ENCODE results near the gene GAS6. TPM values are rescaled to one million over a fixed set of nuclear protein-coding genes. Genes with fewer than 3 reads are reported as not detected.

Gene GAS6
- total RNA-seq, 4 donors from 2014 or later, result 43.0 to 112 (median 68.5) TPM

DNA sequence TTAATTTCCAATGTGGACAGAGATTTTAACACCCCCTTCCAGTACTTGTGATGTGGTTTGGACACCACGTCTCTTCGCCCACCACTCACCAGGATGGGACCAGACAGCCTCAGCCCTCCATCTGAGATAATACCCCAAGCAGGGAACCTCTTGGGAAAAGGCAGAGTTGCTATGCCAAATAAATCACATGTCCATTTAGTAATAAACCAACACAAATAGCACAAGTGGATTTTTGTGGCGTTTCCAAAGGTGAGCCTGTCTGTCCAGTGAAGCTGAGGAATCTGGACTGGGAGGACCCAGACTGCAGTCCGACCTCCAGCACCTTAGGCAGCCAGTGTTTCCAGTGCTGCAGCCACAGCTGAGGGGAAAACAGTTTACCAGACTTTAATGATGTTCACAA, 34.1 kb upstream of the GAS6 start:
- no peak for TF ChIP-seq POLR2A (IDR thresholded peaks at IDR 0.05)
- TF ChIP-seq, protein P1, sequence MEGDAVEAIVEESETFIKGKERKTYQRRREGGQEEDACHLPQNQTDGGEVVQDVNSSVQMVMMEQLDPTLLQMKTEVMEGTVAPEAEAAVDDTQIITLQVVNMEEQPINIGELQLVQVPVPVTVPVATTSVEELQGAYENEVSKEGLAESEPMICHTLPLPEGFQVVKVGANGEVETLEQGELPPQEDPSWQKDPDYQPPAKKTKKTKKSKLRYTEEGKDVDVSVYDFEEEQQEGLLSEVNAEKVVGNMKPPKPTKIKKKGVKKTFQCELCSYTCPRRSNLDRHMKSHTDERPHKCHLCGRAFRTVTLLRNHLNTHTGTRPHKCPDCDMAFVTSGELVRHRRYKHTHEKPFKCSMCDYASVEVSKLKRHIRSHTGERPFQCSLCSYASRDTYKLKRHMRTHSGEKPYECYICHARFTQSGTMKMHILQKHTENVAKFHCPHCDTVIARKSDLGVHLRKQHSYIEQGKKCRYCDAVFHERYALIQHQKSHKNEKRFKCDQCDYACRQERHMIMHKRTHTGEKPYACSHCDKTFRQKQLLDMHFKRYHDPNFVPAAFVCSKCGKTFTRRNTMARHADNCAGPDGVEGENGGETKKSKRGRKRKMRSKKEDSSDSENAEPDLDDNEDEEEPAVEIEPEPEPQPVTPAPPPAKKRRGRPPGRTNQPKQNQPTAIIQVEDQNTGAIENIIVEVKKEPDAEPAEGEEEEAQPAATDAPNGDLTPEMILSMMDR (IDR thresholded peaks at IDR 0.05), result no peak
- H3K36me3 ChIP-seq, result no peaks in the 10 kb centered on the region
- 70 to 80% methylated on average over 3 to 4 of the region's 4 CpGs for WGBS, 2 donors
- peaks cover 0 to 21% (median 0%) of the 10 kb centered on the region in 4 donors for H3K27me3 ChIP-seq
- no peak overlapping the region for H3K27ac ChIP-seq
- DNase-seq, result no peak
- no peaks in the 10 kb centered on the region for H3K9me3 ChIP-seq
- H3K4me3 ChIP-seq, result no peak overlapping the region
- intact Hi-C loops (cut with DNase I), result no loop called here
- H3K4me1 ChIP-seq, result no peaks in the 10 kb centered on the region

- H3K9me3 ChIP-seq, result no peaks in the 10 kb centered on the region
- no peak overlapping the region for H3K4me3 ChIP-seq
- TF ChIP-seq, protein P1 (IDR thresholded peaks at IDR 0.05), result no peak
- TF ChIP-seq POLR2A (IDR thresholded peaks at IDR 0.05), result no peak
- no peak for DNase-seq
- 52 to 58% methylated on average over 4 of the region's 4 CpGs for WGBS, 2 donors
- H3K4me1 ChIP-seq, result no peaks in the 10 kb centered on the region
- H3K36me3 ChIP-seq, result no peaks in the 10 kb centered on the region
- H3K27me3 ChIP-seq, result peaks cover 0 to 21% (median 0%) of the 10 kb centered on the region in 4 donors
- H3K27ac ChIP-seq, result peak overlapping the region in 1 of 4 donors; percentile 2
- intact Hi-C loops (cut with DNase I), result no loop called here
Measured at GRCh38 chr13:113897161-113897560, 33.3 kb upstream of the GAS6 start.

DNA sequence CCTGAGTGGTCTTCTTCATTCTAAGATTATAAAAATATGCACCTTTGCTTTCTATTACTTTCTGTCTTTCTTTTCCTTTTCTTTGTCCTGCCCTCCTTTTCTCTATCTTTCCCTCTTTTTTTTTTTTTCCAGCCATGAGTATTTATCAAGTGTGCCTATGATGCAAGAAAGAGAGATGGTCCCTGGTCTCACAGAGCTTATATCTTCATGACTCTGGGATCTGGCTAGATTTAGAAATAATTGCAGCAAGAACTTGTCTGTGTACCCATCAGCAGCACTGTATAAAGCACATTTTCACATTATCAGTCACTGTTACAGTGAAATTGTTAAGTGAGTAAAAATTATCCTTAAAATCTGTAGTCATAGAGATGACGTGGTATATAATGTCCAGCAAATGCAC, 31.6 kb upstream of the GAS6 start:
- H3K9me3 ChIP-seq, result no peaks in the 10 kb centered on the region
- TF ChIP-seq, protein P1 (IDR thresholded peaks at IDR 0.05), result no peak
- no peak for TF ChIP-seq POLR2A (IDR thresholded peaks at IDR 0.05)
- peaks cover 0 to 21% (median 0%) of the 10 kb centered on the region in 4 donors for H3K27me3 ChIP-seq
- no peak for DNase-seq
- H3K36me3 ChIP-seq, result no peaks in the 10 kb centered on the region
- no peak overlapping the region for H3K4me3 ChIP-seq
- WGBS, 2 donors, result 67 to 79% methylated on average over 1 of the region's 1 CpG
- intact Hi-C loops (cut with DNase I), result no loop called here
- no peaks in the 10 kb centered on the region for H3K4me1 ChIP-seq
- no peak overlapping the region for H3K27ac ChIP-seq

DNA sequence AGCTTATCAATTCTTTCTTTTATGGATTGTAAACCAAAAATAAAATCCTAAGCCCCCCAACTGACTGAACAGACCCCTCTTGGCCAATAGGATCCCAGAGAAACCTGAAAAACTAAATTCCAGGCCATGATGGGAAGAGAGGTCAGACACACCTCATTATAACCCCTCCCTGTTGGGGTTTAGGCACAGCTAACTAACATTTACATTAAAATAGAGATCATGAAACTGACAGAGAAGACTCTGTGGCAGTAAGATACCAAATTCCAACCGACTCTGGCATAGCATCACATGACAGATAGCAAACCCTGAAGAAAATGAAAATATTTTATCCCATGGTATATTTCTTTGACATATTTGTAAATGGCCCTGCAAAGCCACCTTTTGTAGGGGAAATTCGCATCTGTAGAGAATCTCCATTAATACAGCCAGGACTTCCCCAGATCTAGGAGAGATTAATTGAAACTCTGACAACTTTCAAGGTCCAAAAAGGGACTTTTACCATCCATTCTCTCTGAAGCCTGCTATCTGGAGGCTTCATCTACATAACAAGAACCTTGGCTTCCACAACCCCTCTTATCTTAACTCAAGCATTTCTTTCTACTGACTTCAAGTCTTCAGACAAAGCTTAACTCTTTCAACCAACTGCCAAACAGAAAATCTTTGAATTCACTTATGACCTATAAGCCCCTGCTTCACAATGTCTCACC, 27.1 kb upstream of the GAS6 start:
- H3K27me3 ChIP-seq, result peaks cover 0 to 6% (median 0%) of the 10 kb centered on the region in 4 donors
- peaks cover 4 to 14% (median 11%) of the 10 kb centered on the region in 3 donors for H3K4me1 ChIP-seq
- no peak overlapping the region for H3K27ac ChIP-seq
- 65 to 73% methylated on average over 2 of the region's 2 CpGs for WGBS, 2 donors
- no peak overlapping the region for H3K4me3 ChIP-seq
- DNase-seq, result no peak
- intact Hi-C loops (cut with DNase I), result no loop called here
- H3K9me3 ChIP-seq, result no peaks in the 10 kb centered on the region
- TF ChIP-seq, protein P1 (IDR thresholded peaks at IDR 0.05), result no peak
- TF ChIP-seq POLR2A (IDR thresholded peaks at IDR 0.05), result no peak
- no peaks in the 10 kb centered on the region for H3K36me3 ChIP-seq

DNA sequence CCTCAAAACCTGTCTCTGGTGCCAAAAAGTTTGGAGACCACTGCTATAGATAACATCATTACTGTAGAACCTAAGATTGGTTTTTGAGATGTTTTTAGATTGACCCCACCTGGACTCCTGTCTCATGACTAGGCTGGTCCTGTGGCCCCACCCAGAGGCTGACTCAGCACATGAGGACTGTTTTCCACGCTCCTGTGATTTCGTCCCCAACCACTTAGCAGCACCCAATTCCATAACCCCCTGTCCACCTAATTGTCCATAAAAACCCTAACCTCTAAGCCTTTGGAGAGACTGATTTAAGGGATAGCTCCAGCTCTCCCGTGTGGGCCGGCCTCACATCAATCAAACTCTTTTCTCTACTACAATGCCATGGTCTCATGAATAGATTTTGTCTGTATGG, 25.6 kb upstream of the GAS6 start:
- TF ChIP-seq, protein P1 (IDR thresholded peaks at IDR 0.05), result no peak
- TF ChIP-seq POLR2A (IDR thresholded peaks at IDR 0.05), result no peak
- intact Hi-C loops (cut with DNase I), result no loop called here
- WGBS, 2 donors, result 81 to 86% methylated on average over 4 of the region's 4 CpGs
- Histone ChIP-seq H3K9me3 (no peaks in the 10 kb centered on the region), H3K27me3 (no peaks in the 10 kb centered on the region), H3K36me3 (no peaks in the 10 kb centered on the region), H3K4me3 (no peak overlapping the region), H3K27ac (no peak overlapping the region), H3K4me1 (peaks cover 4 to 14% (median 11%) of the 10 kb centered on the region in 3 donors)
- no peak for DNase-seq
